ENCODE results near the gene ARID1B.
A peak's percentile ranks its signal among the peaks of the same experiment; 100 is the strongest.

Gene ARID1B

DNA sequence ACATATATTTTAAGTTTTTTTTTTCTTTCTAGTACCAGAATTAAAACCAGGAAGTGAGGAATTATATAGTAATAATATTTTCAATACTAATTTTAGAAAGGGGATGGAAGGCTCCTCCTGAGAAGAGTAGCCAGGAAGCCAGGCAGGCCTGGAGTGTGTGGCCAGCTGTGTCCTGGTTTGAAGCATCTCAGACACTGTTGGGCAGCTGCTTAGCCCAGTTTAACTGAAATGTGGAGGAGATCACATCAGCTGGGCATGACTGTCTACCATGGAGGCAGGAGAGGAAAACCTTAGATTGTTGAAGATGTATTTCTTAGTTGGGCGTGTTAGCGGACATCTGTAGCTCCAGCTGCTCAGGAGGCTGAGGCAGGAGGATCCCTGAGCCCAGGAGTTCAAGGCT lies 142.2 kb downstream of the ARID1B start:
- Histone ChIP-seq H3K27me3 (ENCODE audit: insufficient read depth, poor library complexity, severe bottlenecking) (no peaks in the 10 kb centered on the region), H3K4me3 (ENCODE audit: severe bottlenecking) (no peak overlapping the region), H3K4me1 (ENCODE audit: insufficient read depth, poor library complexity, severe bottlenecking) (no peaks in the 10 kb centered on the region), H3K27ac (ENCODE audit: poor library complexity, severe bottlenecking) (no peak overlapping the region), H3K36me3 (ENCODE audit: low read depth) (no peaks in the 10 kb centered on the region), H3K9me3 (ENCODE audit: severe bottlenecking) (no peaks in the 10 kb centered on the region)
- no peak for DNase-seq (ENCODE audit: low spot score)
- no peak for TF ChIP-seq CTCF (IDR thresholded peaks at IDR 0.05; ENCODE audit: poor library complexity, severe bottlenecking)
- no peak for ATAC-seq (ENCODE audit: low read depth)

DNA sequence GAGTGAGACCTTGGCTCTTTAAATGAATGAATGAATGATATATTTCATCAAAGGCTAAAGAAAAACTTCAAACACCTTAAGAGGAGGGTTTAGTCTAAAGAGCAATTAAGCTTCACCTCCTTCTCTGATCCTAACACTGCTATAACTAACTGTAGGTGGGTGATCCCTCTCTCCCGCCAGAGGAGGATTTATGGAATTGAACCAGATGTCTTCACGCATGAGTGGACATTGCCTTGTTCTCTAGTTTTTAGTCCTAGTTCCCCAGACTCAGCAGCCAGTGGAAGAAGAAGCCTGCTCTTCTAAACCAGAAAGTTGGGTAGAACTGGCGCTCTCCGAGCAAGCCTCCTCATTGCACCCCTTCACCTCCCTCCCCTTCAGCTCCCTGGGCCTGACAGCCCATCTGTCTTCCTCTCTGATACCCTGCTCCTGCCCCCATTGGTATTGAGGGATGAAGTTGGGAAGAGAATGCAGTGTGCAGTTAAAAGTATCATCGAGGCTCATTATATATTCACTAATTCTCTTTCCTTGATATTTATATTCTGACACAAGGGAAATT lies 142.7 kb downstream of the ARID1B start:
- Histone ChIP-seq H3K4me1 (ENCODE audit: insufficient read depth, poor library complexity, severe bottlenecking) (no peaks in the 10 kb centered on the region), H3K4me3 (ENCODE audit: severe bottlenecking) (no peak overlapping the region), H3K27me3 (ENCODE audit: insufficient read depth, poor library complexity, severe bottlenecking) (no peaks in the 10 kb centered on the region), H3K27ac (ENCODE audit: poor library complexity, severe bottlenecking) (no peak overlapping the region), H3K36me3 (ENCODE audit: low read depth) (no peaks in the 10 kb centered on the region), H3K9me3 (ENCODE audit: severe bottlenecking) (no peaks in the 10 kb centered on the region)
- ATAC-seq (ENCODE audit: low read depth) (no peak), DNase-seq (ENCODE audit: low spot score) (no peak)
- TF ChIP-seq CTCF (IDR thresholded peaks at IDR 0.05; ENCODE audit: poor library complexity, severe bottlenecking), result no peak

GRCh38 chr6:156924246-156924645 lies 147.1 kb downstream of the ARID1B start:
- no peak overlapping the region for H3K27ac ChIP-seq (ENCODE audit: poor library complexity, severe bottlenecking)
- ATAC-seq (ENCODE audit: low read depth) (no peak), DNase-seq (ENCODE audit: low spot score) (no peak)
- H3K4me1 ChIP-seq (ENCODE audit: insufficient read depth, poor library complexity, severe bottlenecking), result peaks cover 4% of the 10 kb centered on the region
- H3K9me3 ChIP-seq (ENCODE audit: severe bottlenecking), result no peaks in the 10 kb centered on the region
- no peak for TF ChIP-seq CTCF (IDR thresholded peaks at IDR 0.05; ENCODE audit: poor library complexity, severe bottlenecking)
- no peaks in the 10 kb centered on the region for H3K36me3 ChIP-seq (ENCODE audit: low read depth)
- H3K27me3 ChIP-seq (ENCODE audit: insufficient read depth, poor library complexity, severe bottlenecking), result no peaks in the 10 kb centered on the region
- H3K4me3 ChIP-seq (ENCODE audit: severe bottlenecking), result no peak overlapping the region

DNA sequence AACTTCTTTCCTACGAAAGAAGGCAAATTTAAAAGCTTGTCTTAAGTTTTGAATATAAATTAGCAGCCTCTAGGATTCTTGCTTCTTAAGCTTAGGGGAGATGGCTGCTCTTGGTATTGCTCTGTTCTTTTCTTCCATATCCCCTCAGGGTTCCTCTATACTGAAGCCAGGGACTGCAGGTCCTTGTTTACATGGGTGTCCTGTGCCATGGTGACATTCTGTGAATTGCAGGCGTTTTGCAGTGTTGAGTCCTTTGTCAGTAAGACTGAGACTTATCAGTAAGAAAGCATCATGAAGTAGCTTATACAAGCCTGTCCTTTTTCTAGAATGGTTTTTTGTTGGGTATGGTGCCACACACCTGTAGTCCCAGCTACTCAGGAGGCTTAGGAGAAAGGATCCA lies 147.8 kb downstream of the ARID1B start:
- Histone ChIP-seq H3K9me3 (ENCODE audit: severe bottlenecking) (no peaks in the 10 kb centered on the region), H3K36me3 (ENCODE audit: low read depth) (no peaks in the 10 kb centered on the region), H3K27ac (ENCODE audit: poor library complexity, severe bottlenecking) (no peak overlapping the region), H3K4me3 (ENCODE audit: severe bottlenecking) (no peak overlapping the region), H3K4me1 (ENCODE audit: insufficient read depth, poor library complexity, severe bottlenecking) (peaks cover 4% of the 10 kb centered on the region), H3K27me3 (ENCODE audit: insufficient read depth, poor library complexity, severe bottlenecking) (no peaks in the 10 kb centered on the region)
- ATAC-seq (ENCODE audit: low read depth) (no peak), DNase-seq (ENCODE audit: low spot score) (no peak)
- no peak for TF ChIP-seq CTCF (IDR thresholded peaks at IDR 0.05; ENCODE audit: poor library complexity, severe bottlenecking)

DNA sequence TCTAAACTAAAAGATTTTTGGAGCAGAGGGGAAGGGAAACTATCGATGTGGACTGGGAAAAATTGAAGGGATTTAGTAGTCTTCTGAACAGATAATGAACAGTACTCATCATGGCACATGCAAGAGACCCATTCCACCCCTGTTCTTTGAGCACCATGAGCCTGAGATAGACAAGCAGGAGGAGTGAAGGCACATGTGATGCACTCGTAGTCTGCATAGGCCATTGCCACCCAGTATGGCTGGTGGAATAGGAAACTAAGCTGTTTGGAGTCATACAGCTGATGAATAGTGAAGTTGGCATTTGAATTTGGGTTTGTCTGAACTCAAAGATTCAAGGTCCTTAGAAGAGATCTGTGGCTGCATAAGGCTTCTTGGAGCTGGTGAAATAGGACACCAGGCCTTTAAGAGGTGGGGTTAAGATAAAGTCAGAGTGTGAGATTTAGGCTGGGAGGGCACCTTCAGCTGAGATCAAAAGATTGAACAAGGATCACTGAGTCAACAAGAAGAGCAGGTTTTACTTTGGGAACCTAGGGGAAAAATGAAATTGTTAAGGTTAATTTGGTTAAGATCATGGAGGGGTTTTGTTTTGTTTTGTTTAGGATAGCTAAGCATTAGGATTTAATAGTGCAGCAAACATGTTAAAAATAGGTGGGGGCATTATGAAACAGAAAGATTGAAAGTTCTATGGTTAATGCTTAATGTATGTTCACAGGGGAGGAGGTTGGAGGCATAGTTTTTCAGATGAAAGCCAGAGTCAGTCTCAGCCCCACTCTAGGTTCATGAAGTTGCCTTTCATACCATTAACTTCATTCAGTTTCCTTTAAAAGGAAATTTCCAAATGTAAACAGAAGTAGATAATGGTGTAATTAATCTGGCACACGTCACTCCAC lies 148.8 kb downstream of the ARID1B start:
- no peak overlapping the region for H3K27ac ChIP-seq (ENCODE audit: poor library complexity, severe bottlenecking)

More for the DNA sequence above, 148.8 kb downstream of the ARID1B start:
- no peaks in the 10 kb centered on the region for H3K27me3 ChIP-seq (ENCODE audit: insufficient read depth, poor library complexity, severe bottlenecking)
- DNase-seq (ENCODE audit: low spot score) (no peak), ATAC-seq (ENCODE audit: low read depth) (peak; percentile 35; the same call in 1 of the 3 replicates)
- no peak overlapping the region for H3K4me3 ChIP-seq (ENCODE audit: severe bottlenecking)
- H3K9me3 ChIP-seq (ENCODE audit: severe bottlenecking), result no peaks in the 10 kb centered on the region
- TF ChIP-seq CTCF (IDR thresholded peaks at IDR 0.05; ENCODE audit: poor library complexity, severe bottlenecking), result no peak
- peaks cover 4% of the 10 kb centered on the region for H3K4me1 ChIP-seq (ENCODE audit: insufficient read depth, poor library complexity, severe bottlenecking)
- no peaks in the 10 kb centered on the region for H3K36me3 ChIP-seq (ENCODE audit: low read depth)
